Esophagus muscularis mucosa (tissue), 4 donors: ENCODE data around the gene OTULINL. TPM values are rescaled to one million over a fixed set of nuclear protein-coding genes. Genes with fewer than 3 reads are reported as not detected.
"Not testable (repeated sequence)": the region's sequence is repeated elsewhere in the genome, so short reads cannot be mapped to it uniquely, and the experiment has no call there.

ENCODE experiments used
- DNase-seq: peaks from one replicate; pipeline ENCODE4 v3.0.0-alpha.2; 2017; ENCODE audit errors: extremely low spot score
- H3K27ac ChIP-seq, 4 donors: fragments of 200-600 bp; sonication (generic); replicated peaks in 1 of 4; 1 replicate in 3 of 4; 2 replicates in 1 of 4; pipeline ENCODE4 v1.5.1; 2016 to 2019; ENCODE audit warnings: mild to moderate bottlenecking in 1 of 4
- H3K27me3 ChIP-seq, 4 donors: fragments of 200-600 bp; sonication (generic); one replicate each; pipeline versions ENCODE4 v1.5.1 to v1.6.0; 2016 to 2019
- H3K36me3 ChIP-seq, 4 donors: fragments of 200-600 bp; sonication (generic); one replicate each; pipeline ENCODE4 v1.5.1; 2016 to 2019
- H3K4me1 ChIP-seq, 4 donors: fragments of 200-600 bp; sonication (generic); one replicate each; pipeline ENCODE4 v1.5.1; 2016 to 2019
- H3K4me3 ChIP-seq, 4 donors: fragments of 200-600 bp; sonication (generic); 1 replicate in 2 of 4; 2 replicates in 2 of 4; pipeline ENCODE4 v1.5.1; 2016 to 2019; ENCODE audit warnings: mild to moderate bottlenecking in 4 of 4, moderate library complexity in 1 of 4
- H3K9me3 ChIP-seq, 4 donors: fragments of 200-600 bp; sonication (generic); 1 replicate in 3 of 4; 2 replicates in 1 of 4; pipeline ENCODE4 v1.5.1; 2016 to 2019
- EP300 ChIP-seq: sonication (generic); formaldehyde crosslinking; IDR thresholded peaks from one replicate; pipeline ENCODE4 v1.6.1; 2017; ENCODE audit warnings: antibody characterized with exemption
- POLR2A ChIP-seq: fragments of 450-650 bp; IDR thresholded peaks from one replicate; pipeline ENCODE4 v1.6.1; 2017; ENCODE audit warnings: antibody characterized with exemption, moderate library complexity, mild to moderate bottlenecking, low read depth
- POLR2AphosphoS5 ChIP-seq, 2 donors: sonication (generic); formaldehyde crosslinking; IDR thresholded peaks; one replicate each; pipeline ENCODE4 v1.6.1; 2017; ENCODE audit warnings: antibody characterized with exemption in 2 of 2
- WGBS: methylation state at CpG from one replicate; pipeline ENCODE4 v1.1.5; 2018; 5-methylcytosine and 5-hydroxymethylcytosine counted together
- intact Hi-C: fragments of 100-400 bp; cut with DNase I; formaldehyde crosslinking; loops from one replicate; pipeline ENCODE4 v1.15.1; 2023
- total RNA-seq, 4 donors: library from RNA; depleted of rRNA; stranded (reverse); fragments of >200 nt; gene quantifications; one replicate each; pipeline versions ENCODE4 v1.1.0 to v1.2.1, GENCODE V29; 2016
- TF ChIP-seq, protein P1 (sequence below), 3 experiments: fragments of 200-600 bp in 2 of 3; fragments of 450-650 bp in 1 of 3; sonication (generic) in 2 of 3; IDR thresholded peaks; one replicate each; pipeline ENCODE4 v1.5.1; 2017 to 2019; ENCODE audit warnings: antibody characterized with exemption in 3 of 3, mild to moderate bottlenecking in 2 of 3, moderate library complexity in 1 of 3

The OTULINL gene
- total RNA-seq, 4 donors from 2014 or later: 2.6 to 7.1 (median 5.0) TPM

DNA sequence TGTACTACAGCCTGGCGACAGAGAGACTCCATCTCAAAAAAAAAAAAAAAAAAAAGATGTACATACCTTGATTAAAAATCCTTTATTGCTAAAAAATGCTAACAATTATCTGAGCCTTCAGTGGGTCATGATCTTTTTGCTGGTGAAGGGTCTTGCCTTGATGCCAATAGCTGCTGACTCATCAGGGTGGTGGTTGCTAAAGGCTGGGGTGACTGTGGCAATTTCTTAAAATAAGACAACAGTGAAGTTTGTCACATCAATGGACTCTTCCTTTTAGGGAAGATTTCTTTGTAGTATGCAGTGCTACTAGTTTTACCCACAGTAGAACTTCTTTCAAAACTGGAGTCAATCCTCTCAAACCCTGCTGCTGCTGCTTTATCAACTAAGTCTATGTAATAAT, 33.9 kb upstream of the OTULINL start:
- TF ChIP-seq EP300 (no peak), POLR2A (no peak)
- TF ChIP-seq, protein P1, sequence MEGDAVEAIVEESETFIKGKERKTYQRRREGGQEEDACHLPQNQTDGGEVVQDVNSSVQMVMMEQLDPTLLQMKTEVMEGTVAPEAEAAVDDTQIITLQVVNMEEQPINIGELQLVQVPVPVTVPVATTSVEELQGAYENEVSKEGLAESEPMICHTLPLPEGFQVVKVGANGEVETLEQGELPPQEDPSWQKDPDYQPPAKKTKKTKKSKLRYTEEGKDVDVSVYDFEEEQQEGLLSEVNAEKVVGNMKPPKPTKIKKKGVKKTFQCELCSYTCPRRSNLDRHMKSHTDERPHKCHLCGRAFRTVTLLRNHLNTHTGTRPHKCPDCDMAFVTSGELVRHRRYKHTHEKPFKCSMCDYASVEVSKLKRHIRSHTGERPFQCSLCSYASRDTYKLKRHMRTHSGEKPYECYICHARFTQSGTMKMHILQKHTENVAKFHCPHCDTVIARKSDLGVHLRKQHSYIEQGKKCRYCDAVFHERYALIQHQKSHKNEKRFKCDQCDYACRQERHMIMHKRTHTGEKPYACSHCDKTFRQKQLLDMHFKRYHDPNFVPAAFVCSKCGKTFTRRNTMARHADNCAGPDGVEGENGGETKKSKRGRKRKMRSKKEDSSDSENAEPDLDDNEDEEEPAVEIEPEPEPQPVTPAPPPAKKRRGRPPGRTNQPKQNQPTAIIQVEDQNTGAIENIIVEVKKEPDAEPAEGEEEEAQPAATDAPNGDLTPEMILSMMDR (IDR thresholded peaks at IDR 0.05): no peak
- Histone ChIP-seq H3K27ac (no peak overlapping the region), H3K4me1 (no peaks in the 10 kb centered on the region), H3K9me3 (peaks cover 0 to 14% (median 5%) of the 10 kb centered on the region in 4 donors), H3K36me3 (no peaks in the 10 kb centered on the region), H3K4me3 (no peak overlapping the region), H3K27me3 (peaks cover 0 to 5% (median 0%) of the 10 kb centered on the region in 4 donors)
- 100% methylated on average over 1 of the region's 1 CpG for WGBS
- no peak for DNase-seq
- intact Hi-C loops: no loop called here

DNA sequence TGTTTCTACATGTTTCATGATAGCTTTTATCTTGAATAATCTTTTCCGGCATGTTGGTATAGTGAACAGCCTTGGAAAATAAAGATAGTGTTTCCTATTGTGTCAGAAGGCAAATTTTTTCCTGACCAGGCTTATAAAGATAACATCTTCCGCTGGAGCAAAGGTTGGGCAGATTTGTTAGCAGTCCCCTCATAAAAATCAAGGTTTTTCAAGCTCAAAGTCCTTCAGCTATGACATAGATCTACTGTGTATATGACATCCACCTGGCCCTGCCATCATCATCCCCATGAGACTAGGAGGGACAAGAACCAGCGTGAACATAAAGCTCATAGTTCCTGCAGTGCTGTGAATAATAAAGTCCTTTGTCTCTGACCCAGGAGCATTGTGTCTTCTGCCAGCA, 30.4 kb upstream of the OTULINL start:
- no peak for DNase-seq
- H3K27me3 ChIP-seq: no peaks in the 10 kb centered on the region
- H3K27ac ChIP-seq: no peak overlapping the region
- H3K4me3 ChIP-seq: no peak overlapping the region
- no peaks in the 10 kb centered on the region for H3K36me3 ChIP-seq
- no peaks in the 10 kb centered on the region for H3K4me1 ChIP-seq
- intact Hi-C loops: no loop called here
- 88% methylated on average over 3 of the region's 3 CpGs for WGBS
- H3K9me3 ChIP-seq: peaks cover 0 to 18% (median 5%) of the 10 kb centered on the region in 4 donors
- TF ChIP-seq POLR2A: no peak
- TF ChIP-seq, protein P1 (IDR thresholded peaks at IDR 0.05): no peak
- no peak for TF ChIP-seq POLR2AphosphoS5 (IDR thresholded peaks at IDR 0.05)
- TF ChIP-seq EP300: no peak

DNA sequence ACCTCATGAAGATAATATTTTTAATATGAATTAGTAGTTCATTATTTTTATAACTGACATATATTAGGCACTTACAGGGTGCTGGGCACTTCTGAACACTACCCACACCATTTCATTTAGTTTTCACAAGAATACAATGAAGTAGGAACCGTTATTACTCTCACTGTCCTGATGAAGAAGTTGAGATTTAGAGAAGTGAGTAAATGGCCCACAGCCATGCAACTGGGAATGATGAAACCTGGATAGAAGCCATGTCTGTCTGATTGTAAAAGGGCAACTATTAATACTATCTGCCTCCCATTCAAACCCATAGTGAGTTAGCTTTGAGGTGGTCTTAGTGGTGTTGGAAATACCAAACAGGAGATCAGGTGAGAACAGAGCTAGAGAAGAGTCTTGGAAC, 29.6 kb upstream of the OTULINL start:
- H3K27ac ChIP-seq: no peak overlapping the region
- no peak for DNase-seq
- no peaks in the 10 kb centered on the region for H3K27me3 ChIP-seq
- no peak overlapping the region for H3K4me3 ChIP-seq
- H3K36me3 ChIP-seq: no peaks in the 10 kb centered on the region
- H3K4me1 ChIP-seq: no peaks in the 10 kb centered on the region
- TF ChIP-seq, protein P1 (IDR thresholded peaks at IDR 0.05): no peak
- no peak for TF ChIP-seq POLR2A
- no peak for TF ChIP-seq EP300
- no peak for TF ChIP-seq POLR2AphosphoS5 (IDR thresholded peaks at IDR 0.05)
- 33% methylated on average over 1 of the region's 1 CpG for WGBS
- intact Hi-C loops: no loop called here
- peaks cover 0 to 14% (median 3%) of the 10 kb centered on the region in 4 donors for H3K9me3 ChIP-seq

DNA sequence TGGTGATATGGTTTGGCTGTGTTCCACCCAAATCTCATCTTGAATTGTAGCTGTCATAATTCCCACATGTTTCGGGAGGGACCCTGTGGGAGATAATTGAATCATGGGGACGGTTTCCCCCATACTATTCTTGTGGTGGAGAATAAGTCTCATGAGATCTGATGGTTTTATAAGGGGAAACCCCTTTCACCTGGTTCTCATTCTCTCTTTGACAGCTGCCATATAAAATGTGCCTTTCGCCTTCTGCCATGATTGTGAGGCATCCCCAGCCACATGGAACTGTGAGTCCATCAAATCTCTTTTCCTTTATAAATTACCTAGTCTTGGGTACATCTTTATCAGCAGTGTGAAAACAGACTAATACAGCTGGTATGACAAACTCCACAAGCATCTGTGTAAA, 27.3 kb upstream of the OTULINL start:
- 85% methylated on average over 3 of the region's 3 CpGs for WGBS
- intact Hi-C loops: not testable (repeated sequence)

DNA sequence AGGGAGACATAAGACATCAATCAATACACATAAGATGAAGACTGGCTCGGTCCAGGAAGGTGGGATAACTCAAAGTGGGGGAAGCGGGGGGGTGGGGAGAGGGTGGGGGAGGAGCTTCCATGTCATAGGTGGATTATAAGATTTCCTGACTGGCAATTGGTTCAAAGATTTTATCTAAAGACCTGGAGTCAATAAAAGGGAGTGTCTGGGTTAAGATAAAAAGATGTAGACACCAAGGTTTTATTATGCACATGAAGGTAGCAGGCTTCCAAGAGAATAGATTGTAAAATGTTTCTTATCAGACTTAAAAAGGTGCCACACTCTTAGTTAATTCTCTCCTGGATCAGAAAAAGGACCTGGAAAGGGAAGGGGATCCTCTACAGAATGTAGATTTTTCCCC, 25.6 kb upstream of the OTULINL start:
- TF ChIP-seq, protein P1 (IDR thresholded peaks at IDR 0.05): no peak
- TF ChIP-seq POLR2AphosphoS5 (IDR thresholded peaks at IDR 0.05) (no peak), EP300 (no peak), POLR2A (no peak)
- 83% methylated on average over 2 of the region's 2 CpGs for WGBS
- intact Hi-C loops: no loop called here

More for the DNA sequence above, 27.3 kb upstream of the OTULINL start:
- not testable (repeated sequence) for H3K36me3 ChIP-seq, H3K27ac ChIP-seq, DNase-seq, H3K4me3 ChIP-seq, H3K4me1 ChIP-seq, H3K27me3 ChIP-seq
- peaks cover 0 to 14% (median 3%) of the 10 kb centered on the region in 4 donors for H3K9me3 ChIP-seq

More for the DNA sequence above, 25.6 kb upstream of the OTULINL start:
- H3K27me3 ChIP-seq: no peaks in the 10 kb centered on the region
- H3K27ac ChIP-seq: no peak overlapping the region
- no peaks in the 10 kb centered on the region for H3K36me3 ChIP-seq
- no peak for DNase-seq
- peaks cover 0 to 3% (median 0%) of the 10 kb centered on the region in 4 donors for H3K4me1 ChIP-seq
- peaks cover 0 to 14% (median 3%) of the 10 kb centered on the region in 4 donors for H3K9me3 ChIP-seq
- no peak overlapping the region for H3K4me3 ChIP-seq
